Neural cell (in vitro differentiated cells): ENCODE measurements around the gene DYNLT2. TPM values are rescaled to one million over a fixed set of nuclear protein-coding genes. Genes with fewer than 3 reads are reported as not detected.

Experiments used
- H2AFZ ChIP-seq: fragments of 200-600, 300-800 bp; sonication (generic), shearing (Covaris generic); 2 replicates; pipeline ENCODE4 v1.6.0; 2014; ENCODE audit warnings: low read depth, mild to moderate bottlenecking, antibody characterized with exemption, low read length, moderate library complexity
- H3F3A ChIP-seq: fragments of 200-600 bp; shearing (Covaris generic); 2 replicates; pipeline ENCODE4 v1.6.1; 2016; ENCODE audit warnings: mild to moderate bottlenecking, moderate library complexity, mixed read lengths, antibody characterized with exemption, low read length; ENCODE audit not compliant: insufficient read depth, poor library complexity, severe bottlenecking
- H3K27ac ChIP-seq: fragments of 200-600, 300-800 bp; sonication (generic), shearing (Covaris generic); 2 replicates; pipeline ENCODE4 v1.5.1; 2014; ENCODE audit warnings: mild to moderate bottlenecking, low read length, moderate library complexity
- H3K27me3 ChIP-seq: fragments of 300-800, 200-600 bp; sonication (generic), shearing (Covaris generic); 2 replicates; pipeline ENCODE4 v1.6.0; 2014; ENCODE audit warnings: mild to moderate bottlenecking, low read depth, low read length, moderate library complexity; ENCODE audit not compliant: insufficient read depth
- H3K36me3 ChIP-seq: fragments of 300-800, 200-600 bp; sonication (generic), shearing (Covaris generic); 2 replicates; pipeline ENCODE4 v1.5.1; 2014; ENCODE audit warnings: mild to moderate bottlenecking, antibody characterized with exemption, low read length, moderate library complexity; ENCODE audit not compliant: insufficient read depth
- H3K4me2 ChIP-seq: fragments of 300-800, 200-600 bp; sonication (generic), shearing (Covaris generic); 2 replicates; pipeline ENCODE4 v1.6.0; 2014; ENCODE audit warnings: mild to moderate bottlenecking, low read length
- H3K4me3 ChIP-seq: fragments of 300-800, 200-600 bp; sonication (generic), shearing (Covaris generic); 2 replicates; pipeline ENCODE4 v1.5.1; 2014; ENCODE audit warnings: mild to moderate bottlenecking, low read length, moderate library complexity
- H3K79me2 ChIP-seq: fragments of 200-600 bp; shearing (Covaris generic); replicated peaks from 2 replicates; pipeline ENCODE4 v1.6.0; 2014; ENCODE audit warnings: mild to moderate bottlenecking, low read length, moderate library complexity; ENCODE audit not compliant: insufficient read depth
- H3K9ac ChIP-seq: fragments of 300-800, 200-600 bp; sonication (generic), shearing (Covaris generic); 2 replicates; pipeline ENCODE4 v1.6.1; 2016; ENCODE audit warnings: mild to moderate bottlenecking, low read length, mixed read lengths
- H3K9me2 ChIP-seq: fragments of 200-600 bp; shearing (Covaris generic); 2 replicates; pipeline ENCODE4 v1.6.1; 2016; ENCODE audit warnings: mild to moderate bottlenecking, low read length, mixed read lengths; ENCODE audit not compliant: insufficient read depth
- H3K9me3 ChIP-seq: fragments of 200-600, 300-800 bp; sonication (generic), shearing (Covaris generic); 2 replicates; pipeline ENCODE4 v1.6.1; 2016; ENCODE audit warnings: mild to moderate bottlenecking, mixed run types, low read length, moderate library complexity, mixed read lengths
- H4K20me1 ChIP-seq: fragments of 200-600 bp; shearing (Covaris generic); 2 replicates; pipeline ENCODE4 v1.6.1; 2016; ENCODE audit warnings: mild to moderate bottlenecking, mixed run types; ENCODE audit not compliant: insufficient read depth
- CTCF ChIP-seq: fragments of 450-650 bp; IDR thresholded peaks from 2 replicates; pipeline ENCODE4 v1.5.1; 2014; ENCODE audit warnings: antibody characterized with exemption, mild to moderate bottlenecking, moderate library complexity; ENCODE audit not compliant: poor library complexity, severe bottlenecking
- EP300 ChIP-seq: fragments of 450-650 bp; conservative IDR thresholded peaks from 2 replicates; pipeline ENCODE4 v1.6.1; 2014; ENCODE audit warnings: antibody characterized with exemption, mild to moderate bottlenecking, moderate library complexity; ENCODE audit not compliant: poor library complexity, severe bottlenecking
- EZH2 ChIP-seq: fragments of 200-600, 300-800 bp; shearing (Covaris generic), sonication (generic); IDR thresholded peaks from 2 replicates; pipeline ENCODE4 v1.6.1; 2014; ENCODE audit warnings: antibody characterized with exemption, low read length, borderline replicate concordance, mild to moderate bottlenecking; ENCODE audit not compliant: insufficient read depth, poor library complexity, severe bottlenecking
- MXI1 ChIP-seq: fragments of 450-650 bp; conservative IDR thresholded peaks from 2 replicates; pipeline ENCODE4 v1.6.1; 2014; ENCODE audit warnings: antibody characterized with exemption, mild to moderate bottlenecking; ENCODE audit not compliant: poor library complexity, severe bottlenecking
- POLR2AphosphoS5 ChIP-seq: IDR thresholded peaks from 2 replicates; pipeline ENCODE4 v1.6.1; 2012
- RAD21 ChIP-seq: fragments of 450-650 bp; conservative IDR thresholded peaks from 2 replicates; pipeline ENCODE4 v1.6.1; 2014; ENCODE audit warnings: antibody characterized with exemption, mild to moderate bottlenecking, moderate library complexity
- REST ChIP-seq: IDR thresholded peaks from 2 replicates; pipeline ENCODE4 v1.6.1; 2012; ENCODE audit warnings: borderline replicate concordance
- SMC3 ChIP-seq: fragments of 450-650 bp; conservative IDR thresholded peaks from 2 replicates; pipeline ENCODE4 v1.6.1; 2014; ENCODE audit warnings: antibody characterized with exemption, mild to moderate bottlenecking, moderate library complexity; ENCODE audit not compliant: poor library complexity
- TAF1 ChIP-seq: IDR thresholded peaks from 2 replicates; pipeline ENCODE4 v1.6.1; 2012; ENCODE audit warnings: low read depth
- polyA plus RNA-seq: library from polyadenylated mRNA; depleted of rRNA; stranded (reverse); fragments of >200 nt; gene quantifications from 2 replicates; pipeline ENCODE4 v1.2.3, GENCODE V29; 2014

The DYNLT2 gene
- polyA plus RNA-seq, 1 donor from 2014 or later: 2.8 TPM

GRCh38 chr6:169783401-169783800 lies 32.0 kb upstream of the DYNLT2 start:
- Histone ChIP-seq H3K79me2 (no peaks in the 10 kb centered on the region), H3K4me3 (no peak overlapping the region), H4K20me1 (no peaks in the 10 kb centered on the region), H3K4me2 (no peak overlapping the region), H3K9me3 (no peaks in the 10 kb centered on the region), H3K27me3 (no peaks in the 10 kb centered on the region), H3K27ac (no peak overlapping the region), H3K9ac (no peak overlapping the region), H2AFZ (no peak overlapping the region), H3F3A (no peaks in the 10 kb centered on the region), H3K36me3 (peaks cover 5% of the 10 kb centered on the region), H3K9me2 (no peaks in the 10 kb centered on the region)
- TF ChIP-seq POLR2AphosphoS5 (no peak), SMC3 (no peak), REST (no peak), EP300 (no peak), EZH2 (no peak), RAD21 (no peak), TAF1 (no peak)

- H3K27ac ChIP-seq: no peak overlapping the region
- H3K36me3 ChIP-seq: peaks cover 5% of the 10 kb centered on the region
- H2AFZ ChIP-seq: no peak overlapping the region
These were observed 31.6 kb upstream of the DYNLT2 start for GRCh38 chr6:169782966-169783365.

GRCh38 chr6:169780571-169781091 lies 29.3 kb upstream of the DYNLT2 start:
- Histone ChIP-seq H3K4me2 (no peak overlapping the region), H3K9ac (no peak overlapping the region), H4K20me1 (no peaks in the 10 kb centered on the region), H3K36me3 (peaks cover 5% of the 10 kb centered on the region), H3K9me2 (no peaks in the 10 kb centered on the region), H3K9me3 (no peaks in the 10 kb centered on the region), H3K27me3 (no peaks in the 10 kb centered on the region), H2AFZ (no peak overlapping the region), H3F3A (no peaks in the 10 kb centered on the region), H3K27ac (no peak overlapping the region), H3K79me2 (no peaks in the 10 kb centered on the region), H3K4me3 (no peak overlapping the region)
- TF ChIP-seq SMC3 (no peak), RAD21 (no peak), CTCF (no peak), EZH2 (no peak), MXI1 (no peak), POLR2AphosphoS5 (no peak), REST (no peak), TAF1 (no peak), EP300 (no peak)

More at GRCh38 chr6:169782966-169783365, 31.6 kb upstream of the DYNLT2 start:
- Histone ChIP-seq H3K79me2 (no peaks in the 10 kb centered on the region), H3K4me3 (no peak overlapping the region), H3K9ac (no peak overlapping the region), H3F3A (no peaks in the 10 kb centered on the region), H3K9me2 (no peaks in the 10 kb centered on the region), H4K20me1 (no peaks in the 10 kb centered on the region), H3K9me3 (no peaks in the 10 kb centered on the region), H3K27me3 (no peaks in the 10 kb centered on the region), H3K4me2 (no peak overlapping the region)
- no peak for TF ChIP-seq EP300
- TF ChIP-seq TAF1: no peak
- no peak for TF ChIP-seq EZH2
- TF ChIP-seq RAD21: no peak
